ENCODE data around the gene EIF2D. TPM values are rescaled to one million over a fixed set of nuclear protein-coding genes. Genes with fewer than 3 reads are reported as not detected.

Gene EIF2D
- total and polyA plus RNA-seq, 9 of the 15 experiments (the other 6 are each of a cell fraction or from before 2014, with no cell fraction given): 81.1 to 138 (median 93.9) TPM

DNA sequence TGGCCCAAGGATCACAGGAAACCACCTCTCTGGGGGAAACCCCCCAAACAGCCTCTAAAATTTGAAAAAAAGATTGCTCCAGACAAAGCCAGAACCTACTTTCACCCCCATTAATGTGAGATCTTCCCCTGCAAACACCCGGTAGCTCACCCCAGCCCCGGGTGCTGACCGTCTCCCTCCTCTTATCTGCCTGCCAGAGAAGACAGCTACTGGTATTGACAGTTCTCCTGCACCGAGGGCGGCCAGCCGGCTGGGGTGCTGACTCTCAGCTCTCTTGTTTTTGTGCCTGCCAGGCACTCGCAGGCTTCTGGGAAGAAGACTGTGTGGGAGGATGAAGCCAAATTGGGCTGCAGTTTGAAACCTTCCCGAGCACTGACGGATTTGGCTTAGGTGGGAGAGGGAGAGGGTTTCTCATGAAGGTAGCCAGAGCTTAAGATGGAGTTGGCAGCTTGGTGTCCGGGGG lies 56.8 kb downstream of the EIF2D start (continued):
- TF ChIP-seq SP1 (CRISPR knock-in tag; IDR thresholded peaks at IDR 0.05): 0 out of 2 replicates have a peak, but pooled peaks have one; percentile 35
- TF ChIP-seq PCBP1 (IDR thresholded peaks at IDR 0.05; ENCODE audit: low read depth, low read length, poor library complexity, severe bottlenecking): no peak
- TF ChIP-seq ZNF589 (CRISPR knock-in tag; IDR thresholded peaks at IDR 0.05; ENCODE audit: low read depth): peak; percentile 73; the same call in 1 of the 2 replicates
- TF ChIP-seq ZBTB7A (IDR thresholded peaks at IDR 0.05; ENCODE audit: borderline replicate concordance, control insufficient read depth, low read depth, low read length): 0 out of 2 replicates have a peak, but pooled peaks have one; percentile 45
- TF ChIP-seq CCAR2 (IDR thresholded peaks at IDR 0.05; ENCODE audit: low read depth, low read length): no peak
- no peak for TF ChIP-seq ZKSCAN3 (CRISPR knock-in tag; IDR thresholded peaks at IDR 0.05)
- TF ChIP-seq HDAC2 (IDR thresholded peaks at IDR 0.05): peak; percentile 48; the same call in 1 of the 2 replicates
- TF ChIP-seq TOE1 (IDR thresholded peaks at IDR 0.05; ENCODE audit: borderline replicate concordance): no peak
- no peak for TF ChIP-seq TOE1 (CRISPR knock-in tag; IDR thresholded peaks at IDR 0.05; ENCODE audit: borderline replicate concordance, low read depth)
- TF ChIP-seq POLR2G (IDR thresholded peaks at IDR 0.05; ENCODE audit: low read depth, low read length): 0 out of 2 replicates have a peak, but pooled peaks have one; percentile 18
- TF ChIP-seq ZBTB17 (CRISPR knock-in tag; IDR thresholded peaks at IDR 0.05): peak; percentile 42; the same call in 1 of the 2 replicates
- TF ChIP-seq LCOR (CRISPR knock-in tag; IDR thresholded peaks at IDR 0.05): peak; percentile 74; the same call in 1 of the 2 replicates
- no peak for TF ChIP-seq CBX5 (IDR thresholded peaks at IDR 0.05; ENCODE audit: borderline replicate concordance, low read depth)
- TF ChIP-seq KLF6 (CRISPR knock-in tag; IDR thresholded peaks at IDR 0.05; ENCODE audit: borderline replicate concordance): peak; percentile 56; the same call in 1 of the 2 replicates
- TF ChIP-seq CHD1 (IDR thresholded peaks at IDR 0.05; ENCODE audit: low read length): no peak
